HEK293 (cell line): ENCODE results near the gene TEX28.

Source experiments
- CTCF ChIA-PET: fragments of 350-600 bp; formaldehyde crosslinking; extraction: SDS; loops from one replicate; lab custom pipeline; 2021; ENCODE audit warnings: antibody characterized with exemption; lab: Yijun Ruan, JAX
- POLR2A ChIA-PET: fragments of 300-600 bp; formaldehyde crosslinking; extraction: SDS; loops from one replicate; lab custom pipeline; 2020; ENCODE audit warnings: antibody characterized with exemption, inconsistent platforms; lab: Yijun Ruan, JAX
- H3K27ac ChIP-seq: fragments of 200-500 bp; sonication (Bioruptor generic); 2 replicates; pipeline ENCODE4 v1.5.1; 2014; ENCODE audit warnings: low read depth, low read length, control low read depth, inconsistent platforms; ENCODE audit errors: extremely low read depth
- H3K36me3 ChIP-seq, 2 experiments: fragments of 200-500 bp in 1 of 2; sonication (Bioruptor generic) in 1 of 2; 1 replicate in 1 of 2; 2 replicates in 1 of 2; pipeline ENCODE4 v1.5.1; 2014 to 2017; ENCODE audit warnings: inconsistent platforms in 2 of 2, low read length in 2 of 2; ENCODE audit not compliant: control insufficient read depth in 2 of 2, insufficient read depth in 1 of 2
- H3K4me1 ChIP-seq: fragments of 200-500 bp; sonication (Bioruptor generic); 2 replicates; pipeline ENCODE4 v1.5.1; 2014; ENCODE audit warnings: mild to moderate bottlenecking, low read length, inconsistent platforms; ENCODE audit not compliant: control insufficient read depth, insufficient read depth
- H3K4me3 ChIP-seq: 2 replicates; pipeline ENCODE4 v1.5.1; 2011; ENCODE audit warnings: low read depth, mild to moderate bottlenecking, control low read depth, low read length, moderate library complexity
- H3K9me3 ChIP-seq: fragments of 200-500 bp; sonication (Bioruptor generic); 2 replicates; pipeline ENCODE4 v1.5.1; 2014; ENCODE audit warnings: low read depth, low read length, inconsistent platforms; ENCODE audit not compliant: control insufficient read depth, insufficient read depth
- BCL11B ChIP-seq: fragments of 450-650 bp; formaldehyde crosslinking; IDR thresholded peaks from 2 replicates; pipeline ENCODE4 v1.5.1; 2016; ENCODE audit warnings: low read depth, missing biosample characterization, missing genetic modification characterization
- FEZF1 ChIP-seq: fragments of 450-650 bp; formaldehyde crosslinking; IDR thresholded peaks from 2 replicates; pipeline ENCODE4 v1.5.1; 2016; ENCODE audit warnings: missing biosample characterization, missing genetic modification characterization
- IKZF3 ChIP-seq: fragments of 450-650 bp; IDR thresholded peaks from 2 replicates; pipeline ENCODE4 v1.5.0; 2018; ENCODE audit warnings: missing biosample characterization, mild to moderate bottlenecking, missing genetic modification characterization, moderate library complexity
- MZF1 ChIP-seq: fragments of 450-650 bp; formaldehyde crosslinking; IDR thresholded peaks from 2 replicates; pipeline ENCODE4 v1.5.1; 2017; ENCODE audit warnings: missing biosample characterization, missing genetic modification characterization, borderline replicate concordance
- OSR2 ChIP-seq: fragments of 450-650 bp; formaldehyde crosslinking; IDR thresholded peaks from 2 replicates; pipeline ENCODE4 v1.5.1; 2016; ENCODE audit warnings: missing biosample characterization, missing genetic modification characterization
- SCRT2 ChIP-seq: fragments of 450-650 bp; formaldehyde crosslinking; IDR thresholded peaks from 2 replicates; pipeline ENCODE4 v1.5.1; 2016; ENCODE audit warnings: missing biosample characterization, missing genetic modification characterization
- ZNF112 ChIP-seq: fragments of 450-650 bp; formaldehyde crosslinking; IDR thresholded peaks from 2 replicates; pipeline ENCODE4 v1.5.0; 2017; ENCODE audit warnings: missing biosample characterization, missing genetic modification characterization
- ZNF133 ChIP-seq: fragments of 450-650 bp; formaldehyde crosslinking; IDR thresholded peaks from 2 replicates; pipeline ENCODE4 v1.5.1; 2016; ENCODE audit warnings: missing biosample characterization, missing genetic modification characterization
- ZNF248 ChIP-seq: fragments of 450-650 bp; formaldehyde crosslinking; IDR thresholded peaks from 2 replicates; pipeline ENCODE4 v1.5.1; 2017; ENCODE audit warnings: missing biosample characterization, missing genetic modification characterization
- ZNF274 ChIP-seq, 2 experiments: fragments of 200-500 bp in 1 of 2; fragments of 450-650 bp in 1 of 2; sonication (Bioruptor generic) in 1 of 2; formaldehyde crosslinking in 1 of 2; IDR thresholded peaks; 2 replicates each; pipeline versions ENCODE4 v1.5.1 to v1.6.1; 2014 to 2016; ENCODE audit warnings: borderline replicate concordance in 1 of 2, inconsistent platforms in 1 of 2, low read length in 1 of 2, missing biosample characterization in 1 of 2, missing genetic modification characterization in 1 of 2
- ZNF394 ChIP-seq: fragments of 450-650 bp; formaldehyde crosslinking; IDR thresholded peaks from 2 replicates; pipeline ENCODE4 v1.5.1; 2016; ENCODE audit warnings: missing biosample characterization, missing genetic modification characterization, mild to moderate bottlenecking, moderate library complexity, borderline replicate concordance
- ZNF529 ChIP-seq: fragments of 450-650 bp; formaldehyde crosslinking; IDR thresholded peaks from 2 replicates; pipeline ENCODE4 v1.5.1; 2017; ENCODE audit warnings: missing genetic modification characterization, missing biosample characterization; ENCODE audit not compliant: insufficient replicate concordance
- ZNF571 ChIP-seq: fragments of 450-650 bp; formaldehyde crosslinking; IDR thresholded peaks from 2 replicates; pipeline ENCODE4 v1.5.0; 2017; ENCODE audit warnings: missing biosample characterization, missing genetic modification characterization
- ZNF600 ChIP-seq: fragments of 450-650 bp; formaldehyde crosslinking; IDR thresholded peaks from 2 replicates; pipeline ENCODE4 v1.5.1; 2016; ENCODE audit warnings: missing biosample characterization, missing genetic modification characterization
- ZNF623 ChIP-seq: fragments of 450-650 bp; formaldehyde crosslinking; IDR thresholded peaks from 2 replicates; pipeline ENCODE4 v1.5.1; 2016; ENCODE audit warnings: missing biosample characterization, missing genetic modification characterization
- ZNF624 ChIP-seq: fragments of 450-650 bp; formaldehyde crosslinking; IDR thresholded peaks from 2 replicates; pipeline ENCODE4 v1.5.1; 2017; ENCODE audit warnings: missing biosample characterization, missing genetic modification characterization
- ZNF629 ChIP-seq: fragments of 450-650 bp; formaldehyde crosslinking; IDR thresholded peaks from 2 replicates; pipeline ENCODE4 v1.5.1; 2017; ENCODE audit warnings: missing biosample characterization, missing genetic modification characterization
- ZNF664 ChIP-seq: fragments of 450-650 bp; formaldehyde crosslinking; IDR thresholded peaks from 2 replicates; pipeline ENCODE4 v1.5.1; 2016; ENCODE audit warnings: missing biosample characterization, missing genetic modification characterization
- ZSCAN23 ChIP-seq: fragments of 450-650 bp; formaldehyde crosslinking; IDR thresholded peaks from 2 replicates; pipeline ENCODE4 v1.5.1; 2016; ENCODE audit warnings: missing biosample characterization, missing genetic modification characterization
- ZXDB ChIP-seq: fragments of 450-650 bp; formaldehyde crosslinking; IDR thresholded peaks from 2 replicates; pipeline ENCODE4 v1.5.1; 2016; ENCODE audit warnings: missing biosample characterization, missing genetic modification characterization
- TF ChIP-seq, protein P1 (sequence below): fragments of 450-650 bp; formaldehyde crosslinking; IDR thresholded peaks from 2 replicates; pipeline ENCODE4 v1.5.1; 2016; ENCODE audit warnings: missing biosample characterization, missing genetic modification characterization
- TF ChIP-seq, protein P2 (sequence below): fragments of 450-650 bp; formaldehyde crosslinking; IDR thresholded peaks from 2 replicates; pipeline ENCODE4 v1.5.1; 2017; ENCODE audit warnings: missing biosample characterization, missing genetic modification characterization
- TF ChIP-seq, protein P3 (sequence below): fragments of 450-650 bp; formaldehyde crosslinking; IDR thresholded peaks from 2 replicates; pipeline ENCODE4 v1.5.0; 2017; ENCODE audit warnings: missing biosample characterization, missing genetic modification characterization, borderline replicate concordance
- TF ChIP-seq, protein P4 (sequence below): fragments of 450-650 bp; IDR thresholded peaks from 2 replicates; pipeline ENCODE4 v1.5.1; 2018; ENCODE audit warnings: missing biosample characterization, mild to moderate bottlenecking, missing genetic modification characterization
- TF ChIP-seq, protein P5 (sequence below): fragments of 450-650 bp; formaldehyde crosslinking; IDR thresholded peaks from 2 replicates; pipeline ENCODE4 v1.5.1; 2016; ENCODE audit warnings: missing biosample characterization, missing genetic modification characterization

TEX28 gene

DNA sequence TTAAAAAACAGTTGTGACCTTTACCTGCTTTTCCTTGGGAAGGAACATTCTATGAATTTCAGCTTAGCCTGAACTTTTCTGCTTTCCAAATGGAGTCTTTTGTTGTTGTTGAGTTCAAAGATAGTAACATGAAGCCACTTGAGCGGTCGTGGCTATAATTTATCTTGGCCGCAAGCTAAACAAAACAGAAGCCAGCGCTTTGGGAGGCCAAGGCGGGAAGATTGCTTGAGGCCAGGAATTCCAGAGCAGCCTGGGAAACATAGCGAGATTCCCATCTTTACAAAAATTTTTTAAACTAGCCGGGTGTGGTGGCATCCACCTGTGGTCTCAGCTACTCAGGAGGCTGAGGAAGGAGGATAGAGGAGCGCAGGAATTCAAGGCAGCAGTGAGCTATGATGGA is 30.6 kb upstream of the TEX28 start:
- Histone ChIP-seq H3K27ac (peak overlapping the region; percentile 18; the same call in 1 of the 2 replicates), H3K4me3 (no peak overlapping the region), H3K4me1 (peaks cover 18% of the 10 kb centered on the region), H3K9me3 (no peaks in the 10 kb centered on the region), H3K36me3 (no peaks in the 10 kb centered on the region)
- CTCF ChIA-PET = interaction anchor here (0.7 to 2.6 kb wide), 2 partner anchors 17 to 424 kb away, joined by 3 to 17 read pairs; no protein-coding TSS in a partner anchor
- POLR2A ChIA-PET = interaction anchor here (1.4 to 1.5 kb wide), 2 partner anchors 33 to 44 kb away, joined by 3 to 7 read pairs; no protein-coding TSS in a partner anchor
- TF ChIP-seq ZSCAN23 (no peak), ZNF664 (tag by site-specific recombination) (no peak), ZNF624 (tag by site-specific recombination) (no peak), ZNF629 (peak; percentile 62; the same call in 1 of the 2 replicates), ZNF133 (tag by site-specific recombination) (no peak), ZXDB (tag by site-specific recombination) (peak; percentile 64), ZNF394 (tag by site-specific recombination) (0 out of 2 replicates have a peak, but pooled peaks have one; percentile 42), ZNF623 (tag by site-specific recombination) (no peak), ZNF529 (tag by site-specific recombination) (no peak), SCRT2 (tag by site-specific recombination) (0 out of 2 replicates have a peak, but pooled peaks have one; percentile 51), IKZF3 (peak; percentile 73; the same call in 1 of the 2 replicates), ZNF274 (IDR thresholded peaks at IDR 0.05; ENCODE audit: low read length) (no peak), ZNF274 (tag by site-specific recombination; IDR thresholded peaks at IDR 0.05; ENCODE audit: borderline replicate concordance) (no peak), ZNF600 (tag by site-specific recombination) (peak; percentile 69), MZF1 (tag by site-specific recombination) (no peak), ZNF112 (tag by site-specific recombination) (no peak), FEZF1 (tag by site-specific recombination) (peak; percentile 90), BCL11B (no peak), OSR2 (tag by site-specific recombination) (peak; percentile 88), ZNF248 (tag by site-specific recombination) (no peak), ZNF571 (tag by site-specific recombination) (no peak)
- TF ChIP-seq, protein P1, sequence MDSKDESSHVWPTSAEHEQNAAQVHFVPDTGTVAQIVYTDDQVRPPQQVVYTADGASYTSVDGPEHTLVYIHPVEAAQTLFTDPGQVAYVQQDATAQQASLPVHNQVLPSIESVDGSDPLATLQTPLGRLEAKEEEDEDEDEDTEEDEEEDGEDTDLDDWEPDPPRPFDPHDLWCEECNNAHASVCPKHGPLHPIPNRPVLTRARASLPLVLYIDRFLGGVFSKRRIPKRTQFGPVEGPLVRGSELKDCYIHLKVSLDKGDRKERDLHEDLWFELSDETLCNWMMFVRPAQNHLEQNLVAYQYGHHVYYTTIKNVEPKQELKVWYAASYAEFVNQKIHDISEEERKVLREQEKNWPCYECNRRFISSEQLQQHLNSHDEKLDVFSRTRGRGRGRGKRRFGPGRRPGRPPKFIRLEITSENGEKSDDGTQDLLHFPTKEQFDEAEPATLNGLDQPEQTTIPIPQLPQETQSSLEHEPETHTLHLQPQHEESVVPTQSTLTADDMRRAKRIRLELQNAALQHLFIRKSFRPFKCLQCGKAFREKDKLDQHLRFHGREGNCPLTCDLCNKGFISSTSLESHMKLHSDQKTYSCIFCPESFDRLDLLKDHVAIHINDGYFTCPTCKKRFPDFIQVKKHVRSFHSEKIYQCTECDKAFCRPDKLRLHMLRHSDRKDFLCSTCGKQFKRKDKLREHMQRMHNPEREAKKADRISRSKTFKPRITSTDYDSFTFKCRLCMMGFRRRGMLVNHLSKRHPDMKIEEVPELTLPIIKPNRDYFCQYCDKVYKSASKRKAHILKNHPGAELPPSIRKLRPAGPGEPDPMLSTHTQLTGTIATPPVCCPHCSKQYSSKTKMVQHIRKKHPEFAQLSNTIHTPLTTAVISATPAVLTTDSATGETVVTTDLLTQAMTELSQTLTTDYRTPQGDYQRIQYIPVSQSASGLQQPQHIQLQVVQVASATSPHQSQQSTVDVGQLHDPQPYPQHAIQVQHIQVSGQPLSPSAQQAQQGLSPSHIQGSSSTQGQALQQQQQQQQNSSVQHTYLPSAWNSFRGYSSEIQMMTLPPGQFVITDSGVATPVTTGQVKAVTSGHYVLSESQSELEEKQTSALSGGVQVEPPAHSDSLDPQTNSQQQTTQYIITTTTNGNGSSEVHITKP (tag by site-specific recombination) = no peak
- TF ChIP-seq, protein P2, sequence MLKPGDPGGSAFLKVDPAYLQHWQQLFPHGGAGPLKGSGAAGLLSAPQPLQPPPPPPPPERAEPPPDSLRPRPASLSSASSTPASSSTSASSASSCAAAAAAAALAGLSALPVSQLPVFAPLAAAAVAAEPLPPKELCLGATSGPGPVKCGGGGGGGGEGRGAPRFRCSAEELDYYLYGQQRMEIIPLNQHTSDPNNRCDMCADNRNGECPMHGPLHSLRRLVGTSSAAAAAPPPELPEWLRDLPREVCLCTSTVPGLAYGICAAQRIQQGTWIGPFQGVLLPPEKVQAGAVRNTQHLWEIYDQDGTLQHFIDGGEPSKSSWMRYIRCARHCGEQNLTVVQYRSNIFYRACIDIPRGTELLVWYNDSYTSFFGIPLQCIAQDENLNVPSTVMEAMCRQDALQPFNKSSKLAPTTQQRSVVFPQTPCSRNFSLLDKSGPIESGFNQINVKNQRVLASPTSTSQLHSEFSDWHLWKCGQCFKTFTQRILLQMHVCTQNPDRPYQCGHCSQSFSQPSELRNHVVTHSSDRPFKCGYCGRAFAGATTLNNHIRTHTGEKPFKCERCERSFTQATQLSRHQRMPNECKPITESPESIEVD = peak; percentile 89
- TF ChIP-seq, protein P3, sequence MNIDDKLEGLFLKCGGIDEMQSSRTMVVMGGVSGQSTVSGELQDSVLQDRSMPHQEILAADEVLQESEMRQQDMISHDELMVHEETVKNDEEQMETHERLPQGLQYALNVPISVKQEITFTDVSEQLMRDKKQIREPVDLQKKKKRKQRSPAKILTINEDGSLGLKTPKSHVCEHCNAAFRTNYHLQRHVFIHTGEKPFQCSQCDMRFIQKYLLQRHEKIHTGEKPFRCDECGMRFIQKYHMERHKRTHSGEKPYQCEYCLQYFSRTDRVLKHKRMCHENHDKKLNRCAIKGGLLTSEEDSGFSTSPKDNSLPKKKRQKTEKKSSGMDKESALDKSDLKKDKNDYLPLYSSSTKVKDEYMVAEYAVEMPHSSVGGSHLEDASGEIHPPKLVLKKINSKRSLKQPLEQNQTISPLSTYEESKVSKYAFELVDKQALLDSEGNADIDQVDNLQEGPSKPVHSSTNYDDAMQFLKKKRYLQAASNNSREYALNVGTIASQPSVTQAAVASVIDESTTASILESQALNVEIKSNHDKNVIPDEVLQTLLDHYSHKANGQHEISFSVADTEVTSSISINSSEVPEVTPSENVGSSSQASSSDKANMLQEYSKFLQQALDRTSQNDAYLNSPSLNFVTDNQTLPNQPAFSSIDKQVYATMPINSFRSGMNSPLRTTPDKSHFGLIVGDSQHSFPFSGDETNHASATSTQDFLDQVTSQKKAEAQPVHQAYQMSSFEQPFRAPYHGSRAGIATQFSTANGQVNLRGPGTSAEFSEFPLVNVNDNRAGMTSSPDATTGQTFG (tag by site-specific recombination) = no peak
- TF ChIP-seq, protein P4, sequence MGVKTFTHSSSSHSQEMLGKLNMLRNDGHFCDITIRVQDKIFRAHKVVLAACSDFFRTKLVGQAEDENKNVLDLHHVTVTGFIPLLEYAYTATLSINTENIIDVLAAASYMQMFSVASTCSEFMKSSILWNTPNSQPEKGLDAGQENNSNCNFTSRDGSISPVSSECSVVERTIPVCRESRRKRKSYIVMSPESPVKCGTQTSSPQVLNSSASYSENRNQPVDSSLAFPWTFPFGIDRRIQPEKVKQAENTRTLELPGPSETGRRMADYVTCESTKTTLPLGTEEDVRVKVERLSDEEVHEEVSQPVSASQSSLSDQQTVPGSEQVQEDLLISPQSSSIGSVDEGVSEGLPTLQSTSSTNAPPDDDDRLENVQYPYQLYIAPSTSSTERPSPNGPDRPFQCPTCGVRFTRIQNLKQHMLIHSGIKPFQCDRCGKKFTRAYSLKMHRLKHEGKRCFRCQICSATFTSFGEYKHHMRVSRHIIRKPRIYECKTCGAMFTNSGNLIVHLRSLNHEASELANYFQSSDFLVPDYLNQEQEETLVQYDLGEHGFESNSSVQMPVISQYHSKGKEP = peak; percentile 44; the same call in 1 of the 2 replicates
- TF ChIP-seq, protein P5, sequence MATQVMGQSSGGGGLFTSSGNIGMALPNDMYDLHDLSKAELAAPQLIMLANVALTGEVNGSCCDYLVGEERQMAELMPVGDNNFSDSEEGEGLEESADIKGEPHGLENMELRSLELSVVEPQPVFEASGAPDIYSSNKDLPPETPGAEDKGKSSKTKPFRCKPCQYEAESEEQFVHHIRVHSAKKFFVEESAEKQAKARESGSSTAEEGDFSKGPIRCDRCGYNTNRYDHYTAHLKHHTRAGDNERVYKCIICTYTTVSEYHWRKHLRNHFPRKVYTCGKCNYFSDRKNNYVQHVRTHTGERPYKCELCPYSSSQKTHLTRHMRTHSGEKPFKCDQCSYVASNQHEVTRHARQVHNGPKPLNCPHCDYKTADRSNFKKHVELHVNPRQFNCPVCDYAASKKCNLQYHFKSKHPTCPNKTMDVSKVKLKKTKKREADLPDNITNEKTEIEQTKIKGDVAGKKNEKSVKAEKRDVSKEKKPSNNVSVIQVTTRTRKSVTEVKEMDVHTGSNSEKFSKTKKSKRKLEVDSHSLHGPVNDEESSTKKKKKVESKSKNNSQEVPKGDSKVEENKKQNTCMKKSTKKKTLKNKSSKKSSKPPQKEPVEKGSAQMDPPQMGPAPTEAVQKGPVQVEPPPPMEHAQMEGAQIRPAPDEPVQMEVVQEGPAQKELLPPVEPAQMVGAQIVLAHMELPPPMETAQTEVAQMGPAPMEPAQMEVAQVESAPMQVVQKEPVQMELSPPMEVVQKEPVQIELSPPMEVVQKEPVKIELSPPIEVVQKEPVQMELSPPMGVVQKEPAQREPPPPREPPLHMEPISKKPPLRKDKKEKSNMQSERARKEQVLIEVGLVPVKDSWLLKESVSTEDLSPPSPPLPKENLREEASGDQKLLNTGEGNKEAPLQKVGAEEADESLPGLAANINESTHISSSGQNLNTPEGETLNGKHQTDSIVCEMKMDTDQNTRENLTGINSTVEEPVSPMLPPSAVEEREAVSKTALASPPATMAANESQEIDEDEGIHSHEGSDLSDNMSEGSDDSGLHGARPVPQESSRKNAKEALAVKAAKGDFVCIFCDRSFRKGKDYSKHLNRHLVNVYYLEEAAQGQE (tag by site-specific recombination) = 0 out of 2 replicates have a peak, but pooled peaks have one; percentile 23
